Tibial nerve (tissue), 4 donors: ENCODE results near the gene NINJ2.

ENCODE experiments used
- CTCF ChIP-seq, 5 experiments: fragments of 200-600 bp in 3 of 5; fragments of 450-650 bp in 2 of 5; sonication (generic) in 3 of 5; IDR thresholded peaks; one replicate each; pipeline ENCODE4 v1.5.1; 2016 to 2019; ENCODE audit warnings: antibody characterized with exemption in 5 of 5, mild to moderate bottlenecking in 3 of 5, moderate library complexity in 2 of 5
- EP300 ChIP-seq, 2 donors: sonication (generic); formaldehyde crosslinking; IDR thresholded peaks; one replicate each; pipeline ENCODE4 v1.6.1; 2017; ENCODE audit warnings: antibody characterized with exemption in 2 of 2, mild to moderate bottlenecking in 1 of 2
- POLR2A ChIP-seq, 2 donors: fragments of 450-650 bp; IDR thresholded peaks; one replicate each; pipeline ENCODE4 v1.6.1; 2017; ENCODE audit warnings: antibody characterized with exemption in 2 of 2, mild to moderate bottlenecking in 2 of 2, moderate library complexity in 2 of 2

GRCh38 chr12:559906-560455 lies 103.3 kb downstream of the NINJ2 start:
- TF ChIP-seq CTCF (IDR thresholded peaks at IDR 0.05) (no peak), POLR2A (IDR thresholded peaks at IDR 0.05) (no peak), EP300 (IDR thresholded peaks at IDR 0.05) (no peak)
